ENCODE results near the gene OPRL1. TPM values are rescaled to one million over a fixed set of nuclear protein-coding genes. Genes with fewer than 3 reads are reported as not detected.

The OPRL1 gene
- polyA plus RNA-seq, 1 of the 3 experiments (the other 2 are of a cell fraction) = 1.8 TPM

DNA sequence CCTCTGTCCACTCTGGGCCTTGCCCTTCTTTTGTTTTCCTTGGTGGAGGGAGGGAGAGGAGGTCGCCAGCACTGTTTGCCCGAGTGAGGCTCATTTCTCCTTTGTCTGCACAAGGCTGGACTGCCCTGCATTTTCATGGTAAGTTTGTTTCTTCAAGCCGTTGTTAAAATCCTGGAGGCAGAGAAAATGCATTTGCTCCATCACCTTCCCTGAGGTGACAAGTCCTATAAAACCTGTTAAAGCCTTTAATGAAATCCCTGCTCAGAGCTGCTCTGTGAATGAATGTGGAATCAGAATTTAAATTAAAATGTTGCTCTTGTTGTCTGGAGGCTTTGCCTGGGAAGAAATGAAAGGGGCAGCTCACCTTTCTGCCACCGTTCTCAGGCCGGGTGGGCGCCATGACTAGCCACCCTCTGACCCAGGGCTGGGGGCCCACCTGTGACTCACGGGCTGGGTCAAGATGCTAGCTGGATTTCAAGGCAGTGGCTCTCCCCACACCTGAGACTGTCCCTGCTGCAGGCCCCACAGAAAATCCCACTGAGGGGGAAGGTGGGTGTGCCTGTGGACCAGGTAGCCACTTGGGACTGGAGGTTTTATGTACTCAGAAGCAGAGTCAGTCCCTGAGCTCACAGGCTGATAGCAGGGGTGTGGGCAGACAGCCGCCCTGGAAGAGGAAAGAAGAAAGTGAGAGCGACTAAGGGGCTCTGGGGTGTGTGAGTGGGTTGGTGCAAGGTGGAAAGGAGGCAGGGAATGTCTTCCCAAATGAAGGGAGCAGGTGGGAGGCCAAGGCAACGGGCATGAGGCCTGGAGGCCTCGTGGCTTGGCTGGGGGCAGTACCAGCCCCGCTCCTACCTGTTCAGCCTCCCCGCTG lies 60.4 kb downstream of the OPRL1 start:
- Histone ChIP-seq H3K27me3 (ENCODE audit: insufficient read depth) (no peaks in the 10 kb centered on the region), H4K20me1 (ENCODE audit: insufficient read depth) (no peaks in the 10 kb centered on the region), H3K79me2 (ENCODE audit: insufficient read depth) (no peaks in the 10 kb centered on the region), H3K27ac (ENCODE audit: low read depth in 2 of 2, low read length in 1 of 2) (no peak overlapping the region), H3K9me2 (no peaks in the 10 kb centered on the region), H2AFZ (ENCODE audit: low read depth) (no peak overlapping the region), H3K4me1 (ENCODE audit: control insufficient read depth in 1 of 2, insufficient read depth in 2 of 2, low read depth in 1 of 2, low read length in 1 of 2) (no peaks in the 10 kb centered on the region; a peak in 1 of 4 replicates), H3K4me3 (ENCODE audit: low read depth in 2 of 2, low read length in 1 of 2) (no peak overlapping the region), H3K36me3 (replicated peaks in 1 of 2; ENCODE audit: control insufficient read depth in 1 of 2, insufficient read depth in 2 of 2, low read length in 1 of 2) (no peaks in the 10 kb centered on the region), H3K9me3 (no peaks in the 10 kb centered on the region), H3K4me2 (no peak overlapping the region), H3K9ac (no peak overlapping the region), H3F3A (replicated peaks; ENCODE audit: insufficient read depth) (no peaks in the 10 kb centered on the region)
- ChIA-PET POLR2A (no interaction called here), CTCF (interaction anchor here (1.4 to 1.7 kb wide), 2 partner anchors 17 to 20 kb away, joined by 3 to 8 read pairs; no protein-coding TSS in a partner anchor)
- TF ChIP-seq GABPA (IDR thresholded peaks at IDR 0.05; ENCODE audit: low read depth) = no peak
- peak; percentile 9 for DNase-seq
- 41% methylated on average over 10 of the region's 13 CpGs for WGBS (ENCODE audit: low lambda C conversion rate)

DNA sequence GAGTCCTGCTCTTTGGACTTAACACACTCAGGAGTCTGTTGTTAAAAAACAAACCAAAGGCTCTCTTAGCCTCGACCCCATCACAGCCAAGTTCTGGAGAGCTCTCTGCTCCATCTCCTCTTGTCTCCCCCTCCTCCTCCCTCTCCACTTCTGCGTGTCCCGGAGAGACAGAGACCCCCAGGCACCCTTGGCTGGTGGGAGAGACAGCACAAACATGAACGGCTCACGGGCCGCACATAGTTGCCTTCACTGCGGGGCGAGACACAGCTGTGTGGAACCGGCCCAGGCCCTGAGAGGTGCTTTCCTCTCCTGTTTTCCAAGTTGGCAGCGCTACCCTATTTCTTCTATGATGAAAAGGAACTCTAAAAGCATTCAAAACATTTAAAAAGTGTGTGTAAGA lies 61.1 kb downstream of the OPRL1 start:
- TF ChIP-seq NFIC (IDR thresholded peaks at IDR 0.05; ENCODE audit: borderline replicate concordance) = no peak
- TF ChIP-seq CHD2 (IDR thresholded peaks at IDR 0.05; ENCODE audit: low read length, partially characterized antibody) = no peak
- no peak for TF ChIP-seq GABPA (IDR thresholded peaks at IDR 0.05; ENCODE audit: low read depth)
- TF ChIP-seq, protein P1, sequence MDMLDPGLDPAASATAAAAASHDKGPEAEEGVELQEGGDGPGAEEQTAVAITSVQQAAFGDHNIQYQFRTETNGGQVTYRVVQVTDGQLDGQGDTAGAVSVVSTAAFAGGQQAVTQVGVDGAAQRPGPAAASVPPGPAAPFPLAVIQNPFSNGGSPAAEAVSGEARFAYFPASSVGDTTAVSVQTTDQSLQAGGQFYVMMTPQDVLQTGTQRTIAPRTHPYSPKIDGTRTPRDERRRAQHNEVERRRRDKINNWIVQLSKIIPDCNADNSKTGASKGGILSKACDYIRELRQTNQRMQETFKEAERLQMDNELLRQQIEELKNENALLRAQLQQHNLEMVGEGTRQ (IDR thresholded peaks at IDR 0.05; ENCODE audit: borderline replicate concordance, low read depth, low read length) = no peak
- no peak for TF ChIP-seq SIN3A (IDR thresholded peaks at IDR 0.05; ENCODE audit: borderline replicate concordance, low read depth, low read length)
- TF ChIP-seq, protein P2, sequence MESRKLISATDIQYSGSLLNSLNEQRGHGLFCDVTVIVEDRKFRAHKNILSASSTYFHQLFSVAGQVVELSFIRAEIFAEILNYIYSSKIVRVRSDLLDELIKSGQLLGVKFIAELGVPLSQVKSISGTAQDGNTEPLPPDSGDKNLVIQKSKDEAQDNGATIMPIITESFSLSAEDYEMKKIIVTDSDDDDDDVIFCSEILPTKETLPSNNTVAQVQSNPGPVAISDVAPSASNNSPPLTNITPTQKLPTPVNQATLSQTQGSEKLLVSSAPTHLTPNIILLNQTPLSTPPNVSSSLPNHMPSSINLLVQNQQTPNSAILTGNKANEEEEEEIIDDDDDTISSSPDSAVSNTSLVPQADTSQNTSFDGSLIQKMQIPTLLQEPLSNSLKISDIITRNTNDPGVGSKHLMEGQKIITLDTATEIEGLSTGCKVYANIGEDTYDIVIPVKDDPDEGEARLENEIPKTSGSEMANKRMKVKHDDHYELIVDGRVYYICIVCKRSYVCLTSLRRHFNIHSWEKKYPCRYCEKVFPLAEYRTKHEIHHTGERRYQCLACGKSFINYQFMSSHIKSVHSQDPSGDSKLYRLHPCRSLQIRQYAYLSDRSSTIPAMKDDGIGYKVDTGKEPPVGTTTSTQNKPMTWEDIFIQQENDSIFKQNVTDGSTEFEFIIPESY (IDR thresholded peaks at IDR 0.05; ENCODE audit: borderline replicate concordance, low read depth) = no peak
- TF ChIP-seq NRF1 (IDR thresholded peaks at IDR 0.05; ENCODE audit: low read depth, low read length) = no peak
- no peak for TF ChIP-seq RFX5 (IDR thresholded peaks at IDR 0.05; ENCODE audit: low read length)
- no peak for TF ChIP-seq FOSL2 (IDR thresholded peaks at IDR 0.05; ENCODE audit: borderline replicate concordance, low read depth)
- TF ChIP-seq ELF1 (IDR thresholded peaks at IDR 0.05) = no peak
- TF ChIP-seq, protein P3, sequence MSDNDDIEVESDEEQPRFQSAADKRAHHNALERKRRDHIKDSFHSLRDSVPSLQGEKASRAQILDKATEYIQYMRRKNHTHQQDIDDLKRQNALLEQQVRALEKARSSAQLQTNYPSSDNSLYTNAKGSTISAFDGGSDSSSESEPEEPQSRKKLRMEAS (IDR thresholded peaks at IDR 0.05; ENCODE audit: low read depth) = no peak
- TF ChIP-seq TCF12 (IDR thresholded peaks at IDR 0.05) = no peak
- no peak for TF ChIP-seq POLR2AphosphoS5 (IDR thresholded peaks at IDR 0.05; ENCODE audit: low read depth, low read length)
- TF ChIP-seq MXI1 (IDR thresholded peaks at IDR 0.05; ENCODE audit: low read depth, low read length) = no peak
- TF ChIP-seq, protein P4, sequence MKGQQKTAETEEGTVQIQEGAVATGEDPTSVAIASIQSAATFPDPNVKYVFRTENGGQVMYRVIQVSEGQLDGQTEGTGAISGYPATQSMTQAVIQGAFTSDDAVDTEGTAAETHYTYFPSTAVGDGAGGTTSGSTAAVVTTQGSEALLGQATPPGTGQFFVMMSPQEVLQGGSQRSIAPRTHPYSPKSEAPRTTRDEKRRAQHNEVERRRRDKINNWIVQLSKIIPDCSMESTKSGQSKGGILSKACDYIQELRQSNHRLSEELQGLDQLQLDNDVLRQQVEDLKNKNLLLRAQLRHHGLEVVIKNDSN (IDR thresholded peaks at IDR 0.05; ENCODE audit: borderline replicate concordance, low read depth) = no peak
- peak; percentile 10 for DNase-seq
- H3K4me1 ChIP-seq (ENCODE audit: control insufficient read depth in 1 of 2, insufficient read depth in 2 of 2, low read depth in 1 of 2, low read length in 1 of 2) = peaks cover 0 to 5% of the 10 kb centered on the region in 2 experiments; a peak in 1 of 4 replicates
- H3K27me3 ChIP-seq (ENCODE audit: insufficient read depth) = no peaks in the 10 kb centered on the region
- ChIA-PET CTCF (interaction anchor here (0.7 to 1.7 kb wide), 4 partner anchors 16 to 103 kb away, joined by 3 to 8 read pairs (median 3); no protein-coding TSS in a partner anchor), POLR2A (no interaction called here)
- H2AFZ ChIP-seq (ENCODE audit: low read depth) = no peak overlapping the region
- H3K9me2 ChIP-seq = no peaks in the 10 kb centered on the region
- H3F3A ChIP-seq (replicated peaks; ENCODE audit: insufficient read depth) = no peaks in the 10 kb centered on the region
- no peaks in the 10 kb centered on the region for H3K79me2 ChIP-seq (ENCODE audit: insufficient read depth)
- H3K9me3 ChIP-seq = no peaks in the 10 kb centered on the region
- no peak overlapping the region for H3K4me2 ChIP-seq
- H4K20me1 ChIP-seq (ENCODE audit: insufficient read depth) = no peaks in the 10 kb centered on the region
- H3K9ac ChIP-seq = no peak overlapping the region
- H3K27ac ChIP-seq (ENCODE audit: low read depth in 2 of 2, low read length in 1 of 2) = no peak overlapping the region
- WGBS (ENCODE audit: low lambda C conversion rate) = 65% methylated on average over 10 of the region's 10 CpGs
- H3K4me3 ChIP-seq (ENCODE audit: low read depth in 2 of 2, low read length in 1 of 2) = no peak overlapping the region
- H3K36me3 ChIP-seq (replicated peaks in 1 of 2; ENCODE audit: control insufficient read depth in 1 of 2, insufficient read depth in 2 of 2, low read length in 1 of 2) = no peaks in the 10 kb centered on the region
